Endothelial cell (in vitro differentiated cells): ENCODE results near the gene LY6G6F. TPM values are rescaled to one million over a fixed set of nuclear protein-coding genes. Genes with fewer than 3 reads are reported as not detected.

ENCODE experiments used
- DNase-seq: peaks from one replicate; pipeline ENCODE4 v3.0.0; 2021; ENCODE audit warnings: low spot score
- H3K27ac Mint-ChIP-seq: one replicate; pipeline ENCODE4 v1.8.0; 2021; ENCODE audit warnings: mixed read lengths, inconsistent platforms; ENCODE audit not compliant: unreplicated experiment
- H3K27me3 Mint-ChIP-seq: one replicate; pipeline ENCODE4 v1.8.0; 2021; ENCODE audit warnings: mild to moderate bottlenecking, moderate library complexity, mixed read lengths, inconsistent platforms; ENCODE audit not compliant: unreplicated experiment
- H3K36me3 Mint-ChIP-seq: one replicate; pipeline ENCODE4 v1.8.0; 2021; ENCODE audit warnings: mild to moderate bottlenecking, low read depth, mixed read lengths, inconsistent platforms; ENCODE audit not compliant: unreplicated experiment
- H3K4me1 Mint-ChIP-seq: one replicate; pipeline ENCODE4 v1.8.0; 2021; ENCODE audit warnings: mild to moderate bottlenecking, mixed read lengths, inconsistent platforms; ENCODE audit not compliant: unreplicated experiment
- H3K4me3 Mint-ChIP-seq: one replicate; pipeline ENCODE4 v1.8.0; 2021; ENCODE audit warnings: mild to moderate bottlenecking, mixed read lengths, inconsistent platforms; ENCODE audit not compliant: unreplicated experiment
- H3K9me3 Mint-ChIP-seq: one replicate; pipeline ENCODE4 v1.8.0; 2021; ENCODE audit warnings: mixed read lengths, inconsistent platforms; ENCODE audit not compliant: unreplicated experiment
- CTCF ChIP-seq: fragments of 200-600 bp; sonication (generic); IDR thresholded peaks from one replicate; pipeline ENCODE4 v1.5.0; 2021; ENCODE audit warnings: antibody characterized with exemption; ENCODE audit not compliant: unreplicated experiment
- total RNA-seq: library from RNA; stranded (reverse); fragmentation: NEBNext Ultra II Directional; extraction: Animal tissue kit (Norgen Biotek cat#: 25700); gene quantifications from one replicate; pipeline ENCODE4 v1.2.1, GENCODE V29; 2021; ENCODE audit not compliant: unreplicated experiment

Gene LY6G6F
- total RNA-seq, 1 donor from 2014 or later: not detected

DNA sequence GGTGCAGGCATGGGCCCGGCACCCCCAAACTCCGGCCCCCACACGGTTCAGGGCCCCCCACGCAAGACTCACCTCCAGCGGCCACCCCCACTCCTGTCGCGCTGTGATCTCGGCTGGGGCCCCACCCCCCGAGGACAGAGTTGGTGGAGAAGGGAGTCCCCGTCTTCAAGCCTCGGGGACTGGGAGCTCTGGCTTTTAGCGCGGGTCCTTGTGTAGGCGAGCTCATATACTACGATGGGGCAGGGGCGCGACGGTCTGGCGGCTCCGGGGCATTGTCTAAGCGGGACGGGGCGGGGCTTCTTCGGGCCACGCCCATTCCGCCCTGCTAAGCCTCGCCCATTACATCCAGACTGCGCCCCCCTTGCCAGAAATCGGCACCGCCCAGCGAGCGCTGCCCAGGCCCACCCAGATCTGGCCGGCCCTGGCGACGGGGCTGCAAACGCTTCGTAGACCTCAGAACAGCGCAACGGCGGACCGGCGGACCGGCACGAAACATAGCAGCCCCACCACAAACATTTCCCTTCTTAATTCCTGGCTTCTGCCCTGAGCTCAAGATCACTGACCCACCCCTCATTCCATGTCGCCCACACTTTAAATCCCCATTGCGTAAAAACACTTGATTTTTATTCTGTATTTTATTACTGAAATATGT is 23.4 kb downstream of the LY6G6F start:
- Mint-ChIP-seq H3K27me3 (peaks cover 16% of the 10 kb centered on the region), H3K27ac (peak overlapping the region; percentile 91), H3K4me3 (peak overlapping the region; percentile 98), H3K9me3 (no peaks in the 10 kb centered on the region), H3K36me3 (peaks cover 43% of the 10 kb centered on the region), H3K4me1 (peaks cover 44% of the 10 kb centered on the region)
- peak; percentile 92 for DNase-seq
- no peak for TF ChIP-seq CTCF

- DNase-seq: no peak
- peaks cover 44% of the 10 kb centered on the region for H3K36me3 Mint-ChIP-seq
- peak overlapping the region; percentile 98 for H3K4me3 Mint-ChIP-seq
- peaks cover 49% of the 10 kb centered on the region for H3K4me1 Mint-ChIP-seq
- peaks cover 16% of the 10 kb centered on the region for H3K27me3 Mint-ChIP-seq
- peak overlapping the region; percentile 91 for H3K27ac Mint-ChIP-seq
- no peaks in the 10 kb centered on the region for H3K9me3 Mint-ChIP-seq
- TF ChIP-seq CTCF: no peak
These were observed 24.0 kb downstream of the LY6G6F start for GRCh38 chr6:31730631-31731086.

GRCh38 chr6:31732029-31732428 is 25.4 kb downstream of the LY6G6F start:
- H3K27ac Mint-ChIP-seq: no peak overlapping the region
- TF ChIP-seq CTCF: no peak
- peaks cover 35% of the 10 kb centered on the region for H3K36me3 Mint-ChIP-seq
- H3K9me3 Mint-ChIP-seq: no peaks in the 10 kb centered on the region
- peaks cover 45% of the 10 kb centered on the region for H3K4me1 Mint-ChIP-seq
- peaks cover 15% of the 10 kb centered on the region for H3K27me3 Mint-ChIP-seq
- H3K4me3 Mint-ChIP-seq: peak overlapping the region; percentile 15
- DNase-seq: no peak

GRCh38 chr6:31733734-31734133 is 27.1 kb downstream of the LY6G6F start:
- Mint-ChIP-seq H3K36me3 (peaks cover 27% of the 10 kb centered on the region), H3K27ac (peak overlapping the region; percentile 100), H3K4me1 (peaks cover 50% of the 10 kb centered on the region)

More at GRCh38 chr6:31733734-31734133, 27.1 kb downstream of the LY6G6F start:
- no peaks in the 10 kb centered on the region for H3K9me3 Mint-ChIP-seq
- peak overlapping the region; percentile 100 for H3K4me3 Mint-ChIP-seq
- peaks cover 22% of the 10 kb centered on the region for H3K27me3 Mint-ChIP-seq
- no peak for TF ChIP-seq CTCF
- DNase-seq: no peak
